Subcutaneous abdominal adipose tissue (tissue), 5 donors: Measurements from ENCODE around the gene SMARCB1.

Experiments
- H3K27ac ChIP-seq: one replicate; pipeline ENCODE4 v1.7.0; 2013; ENCODE audit warnings: low read depth, mild to moderate bottlenecking, inconsistent platforms, low read length, moderate library complexity
- H3K27me3 ChIP-seq, 5 donors: one replicate each; pipeline ENCODE4 v1.7.0; 2013; ENCODE audit warnings: low read length in 5 of 5, inconsistent platforms in 1 of 5; ENCODE audit not compliant: control insufficient read depth in 5 of 5, insufficient read depth in 4 of 5
- H3K36me3 ChIP-seq, 5 donors: one replicate each; pipeline ENCODE4 v1.7.0; 2013; ENCODE audit warnings: low read length in 5 of 5; ENCODE audit not compliant: control insufficient read depth in 5 of 5, insufficient read depth in 5 of 5
- H3K4me1 ChIP-seq, 5 donors: one replicate each; pipeline ENCODE4 v1.7.0; 2013; ENCODE audit warnings: low read length in 5 of 5, mild to moderate bottlenecking in 3 of 5, moderate library complexity in 1 of 5; ENCODE audit not compliant: control insufficient read depth in 5 of 5, insufficient read depth in 5 of 5
- H3K4me3 ChIP-seq, 5 donors: one replicate each; pipeline ENCODE4 v1.7.0; 2013; ENCODE audit warnings: low read length in 5 of 5, low read depth in 1 of 5
- H3K9ac ChIP-seq, 5 donors: one replicate each; pipeline ENCODE4 v1.7.0; 2013; ENCODE audit warnings: low read length in 5 of 5, mild to moderate bottlenecking in 4 of 5, moderate library complexity in 3 of 5
- H3K9me3 ChIP-seq, 5 donors: one replicate each; pipeline ENCODE4 v1.7.0; 2013; ENCODE audit warnings: low read length in 5 of 5; ENCODE audit not compliant: control insufficient read depth in 5 of 5
- donor health status: healthy.
- donor health status: healthy.
- donor health status: healthy.
- donor health status: healthy.
- donor health status: healthy.

Gene SMARCB1

DNA sequence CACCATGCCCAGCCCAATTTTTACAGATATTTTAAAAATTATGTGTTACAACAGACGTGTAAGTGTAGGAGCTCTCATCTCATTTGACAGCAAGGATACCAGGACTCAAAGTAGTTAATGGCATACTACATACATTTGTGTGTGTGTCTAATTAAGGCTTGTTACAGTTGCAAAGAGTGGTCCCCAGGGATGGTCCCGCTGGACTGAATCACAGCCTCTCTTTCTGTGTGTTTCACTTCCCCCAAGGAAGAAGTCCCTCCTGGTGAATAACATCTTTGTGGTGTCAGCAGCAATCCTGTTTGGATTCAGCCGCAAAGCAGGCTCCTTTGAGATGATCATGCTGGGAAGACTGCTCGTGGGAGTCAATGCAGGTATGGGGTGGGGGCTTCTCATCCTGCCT is 88.1 kb downstream of the SMARCB1 start:
- H3K27me3 ChIP-seq, result no peaks in the 10 kb centered on the region
- no peaks in the 10 kb centered on the region for H3K4me1 ChIP-seq
- no peak overlapping the region for H3K27ac ChIP-seq
- no peak overlapping the region for H3K4me3 ChIP-seq
- no peaks in the 10 kb centered on the region for H3K9me3 ChIP-seq
- H3K9ac ChIP-seq, result no peak overlapping the region
- peaks cover 5 to 31% (median 16%) of the 10 kb centered on the region in 5 donors for H3K36me3 ChIP-seq

- H3K36me3 ChIP-seq, result peaks cover 5 to 27% (median 16%) of the 10 kb centered on the region in 5 donors
- no peak overlapping the region for H3K27ac ChIP-seq
These were observed 89.0 kb downstream of the SMARCB1 start for GRCh38 chr22:23875801-23876200.

GRCh38 chr22:23877566-23877965 is 90.8 kb downstream of the SMARCB1 start:
- Histone ChIP-seq H3K9me3 (no peaks in the 10 kb centered on the region), H3K9ac (no peak overlapping the region), H3K4me1 (no peaks in the 10 kb centered on the region), H3K36me3 (peaks cover 5 to 34% (median 17%) of the 10 kb centered on the region in 5 donors), H3K4me3 (no peak overlapping the region), H3K27ac (no peak overlapping the region), H3K27me3 (no peaks in the 10 kb centered on the region)

More at GRCh38 chr22:23875801-23876200, 89.0 kb downstream of the SMARCB1 start:
- Histone ChIP-seq H3K4me1 (no peaks in the 10 kb centered on the region), H3K4me3 (no peak overlapping the region), H3K9ac (no peak overlapping the region), H3K27me3 (no peaks in the 10 kb centered on the region), H3K9me3 (no peaks in the 10 kb centered on the region)

DNA sequence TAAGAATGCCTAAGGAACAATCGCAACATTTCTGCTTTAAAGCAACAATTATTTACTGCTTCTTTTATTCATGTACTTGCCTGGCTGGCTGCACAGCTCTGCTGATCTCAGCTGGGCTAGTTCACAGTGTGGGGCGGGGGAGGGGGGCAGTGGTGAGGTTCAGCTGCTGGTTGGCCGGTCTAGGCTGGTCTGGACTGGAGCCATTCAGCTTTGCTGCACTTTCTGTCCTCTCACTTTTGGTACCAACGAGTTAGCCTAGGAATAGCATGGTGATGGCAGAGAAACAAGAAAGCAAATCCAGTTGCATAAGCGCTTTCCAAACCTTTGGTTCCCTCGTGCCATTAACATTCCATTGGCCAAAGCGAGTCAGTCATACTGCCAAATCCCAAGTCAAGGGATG is 91.5 kb downstream of the SMARCB1 start:
- Histone ChIP-seq H3K4me3 (no peak overlapping the region), H3K4me1 (no peaks in the 10 kb centered on the region), H3K9me3 (no peaks in the 10 kb centered on the region), H3K9ac (no peak overlapping the region), H3K27me3 (no peaks in the 10 kb centered on the region), H3K27ac (no peak overlapping the region), H3K36me3 (peaks cover 5 to 37% (median 17%) of the 10 kb centered on the region in 5 donors)

GRCh38 chr22:23882370-23882769 is 95.6 kb downstream of the SMARCB1 start:
- no peak overlapping the region for H3K4me3 ChIP-seq
- peaks cover 0 to 17% (median 6%) of the 10 kb centered on the region in 5 donors for H3K36me3 ChIP-seq

DNA sequence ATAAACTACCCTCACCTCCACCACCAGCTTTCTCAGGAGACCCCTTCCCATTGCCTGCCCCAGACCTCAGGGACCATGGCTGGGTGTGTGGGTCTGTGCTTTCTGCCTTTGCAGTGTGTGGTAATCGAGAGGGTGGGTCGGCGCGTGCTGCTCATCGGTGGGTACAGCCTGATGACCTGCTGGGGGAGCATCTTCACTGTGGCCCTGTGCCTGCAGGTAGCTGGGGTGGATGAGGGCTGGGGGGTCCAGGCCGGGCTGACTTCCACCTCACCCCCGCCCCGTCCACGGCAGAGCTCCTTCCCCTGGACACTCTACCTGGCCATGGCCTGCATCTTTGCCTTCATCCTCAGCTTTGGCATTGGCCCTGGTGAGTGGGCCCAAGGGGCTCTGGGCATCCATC is 96.9 kb downstream of the SMARCB1 start:
- Histone ChIP-seq H3K36me3 (peaks cover 0 to 10% (median 0%) of the 10 kb centered on the region in 5 donors), H3K9ac (no peak overlapping the region), H3K9me3 (no peaks in the 10 kb centered on the region)

More at GRCh38 chr22:23882370-23882769, 95.6 kb downstream of the SMARCB1 start:
- Histone ChIP-seq H3K4me1 (no peaks in the 10 kb centered on the region), H3K9ac (no peak overlapping the region), H3K27me3 (no peaks in the 10 kb centered on the region), H3K27ac (no peak overlapping the region), H3K9me3 (no peaks in the 10 kb centered on the region)

DNA sequence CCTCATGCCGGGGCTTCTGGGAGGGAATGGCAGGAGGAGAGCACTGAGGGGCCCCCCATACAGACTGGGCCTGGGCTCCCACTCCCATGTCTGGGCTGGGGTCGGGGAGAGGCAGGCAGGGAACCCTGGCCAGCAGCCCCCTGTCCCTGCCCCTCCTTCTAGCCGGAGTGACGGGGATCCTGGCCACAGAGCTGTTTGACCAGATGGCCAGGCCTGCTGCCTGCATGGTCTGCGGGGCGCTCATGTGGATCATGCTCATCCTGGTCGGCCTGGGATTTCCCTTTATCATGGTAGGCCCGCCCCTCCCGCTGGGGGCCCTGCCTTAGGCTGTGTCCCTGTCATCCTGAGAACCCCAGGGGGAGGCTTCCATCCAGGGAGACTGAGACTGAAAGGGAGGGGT is 97.4 kb downstream of the SMARCB1 start:
- H3K9me3 ChIP-seq, result no peaks in the 10 kb centered on the region
- H3K36me3 ChIP-seq, result peaks cover 0 to 10% (median 0%) of the 10 kb centered on the region in 5 donors
- peaks cover 0 to 7% (median 0%) of the 10 kb centered on the region in 5 donors for H3K4me1 ChIP-seq
- H3K27ac ChIP-seq, result no peak overlapping the region
- H3K9ac ChIP-seq, result no peak overlapping the region
- H3K27me3 ChIP-seq, result no peaks in the 10 kb centered on the region
- H3K4me3 ChIP-seq, result no peak overlapping the region

More for the DNA sequence above, 96.9 kb downstream of the SMARCB1 start:
- no peaks in the 10 kb centered on the region for H3K27me3 ChIP-seq
- H3K27ac ChIP-seq, result no peak overlapping the region
- H3K4me3 ChIP-seq, result no peak overlapping the region
- H3K4me1 ChIP-seq, result peaks cover 0 to 6% (median 0%) of the 10 kb centered on the region in 5 donors
